ENCODE measurements around the gene PIM3. TPM values are rescaled to one million over a fixed set of nuclear protein-coding genes. Genes with fewer than 3 reads are reported as not detected.

Gene PIM3
- total RNA-seq, 4 donors from 2014 or later: 43.8 to 75.7 (median 52.1) TPM

DNA sequence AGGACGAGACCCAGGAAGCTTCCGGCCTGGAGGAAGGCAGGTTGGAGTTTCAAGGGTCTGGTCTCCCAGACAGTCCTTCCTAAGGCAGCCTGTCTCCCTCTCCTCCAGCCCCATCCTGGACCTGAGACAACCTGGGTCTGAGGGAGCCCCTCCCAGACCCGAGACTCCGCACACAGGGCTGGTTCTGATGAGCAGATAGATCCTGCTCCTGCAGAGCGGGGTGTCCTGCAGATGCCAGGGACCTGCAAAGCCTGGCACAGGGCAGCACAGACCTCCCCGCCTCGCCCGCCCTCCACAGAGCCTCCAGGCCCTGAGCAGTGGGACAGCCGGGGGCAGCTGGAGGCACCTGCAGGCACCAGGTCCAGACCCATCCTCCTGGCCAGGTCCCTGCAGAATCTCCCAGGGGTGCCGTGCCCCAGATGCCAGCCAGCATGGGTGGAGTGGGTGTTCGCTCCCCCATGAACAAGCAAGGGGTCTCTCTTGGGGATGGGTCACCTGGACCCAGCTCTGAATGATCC is 7.8 kb downstream of the PIM3 start:
- peak overlapping the region; percentile 66 to 100 (median 92) for H3K27ac ChIP-seq
- H3K4me1 ChIP-seq: peaks cover 69 to 91% (median 79%) of the 10 kb centered on the region in 3 donors
- H3K9me3 ChIP-seq: no peaks in the 10 kb centered on the region
- no peak overlapping the region for H3K4me3 ChIP-seq
- peaks cover 10 to 27% (median 13%) of the 10 kb centered on the region in 3 donors for H3K36me3 ChIP-seq
- no peaks in the 10 kb centered on the region for H3K27me3 ChIP-seq
- 88 to 94% methylated on average over 2 to 4 of the region's 11 CpGs for WGBS, 2 donors
- no peak for DNase-seq
- TF ChIP-seq POLR2A (IDR thresholded peaks at IDR 0.05): no peak
- TF ChIP-seq, protein P1, sequence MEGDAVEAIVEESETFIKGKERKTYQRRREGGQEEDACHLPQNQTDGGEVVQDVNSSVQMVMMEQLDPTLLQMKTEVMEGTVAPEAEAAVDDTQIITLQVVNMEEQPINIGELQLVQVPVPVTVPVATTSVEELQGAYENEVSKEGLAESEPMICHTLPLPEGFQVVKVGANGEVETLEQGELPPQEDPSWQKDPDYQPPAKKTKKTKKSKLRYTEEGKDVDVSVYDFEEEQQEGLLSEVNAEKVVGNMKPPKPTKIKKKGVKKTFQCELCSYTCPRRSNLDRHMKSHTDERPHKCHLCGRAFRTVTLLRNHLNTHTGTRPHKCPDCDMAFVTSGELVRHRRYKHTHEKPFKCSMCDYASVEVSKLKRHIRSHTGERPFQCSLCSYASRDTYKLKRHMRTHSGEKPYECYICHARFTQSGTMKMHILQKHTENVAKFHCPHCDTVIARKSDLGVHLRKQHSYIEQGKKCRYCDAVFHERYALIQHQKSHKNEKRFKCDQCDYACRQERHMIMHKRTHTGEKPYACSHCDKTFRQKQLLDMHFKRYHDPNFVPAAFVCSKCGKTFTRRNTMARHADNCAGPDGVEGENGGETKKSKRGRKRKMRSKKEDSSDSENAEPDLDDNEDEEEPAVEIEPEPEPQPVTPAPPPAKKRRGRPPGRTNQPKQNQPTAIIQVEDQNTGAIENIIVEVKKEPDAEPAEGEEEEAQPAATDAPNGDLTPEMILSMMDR (IDR thresholded peaks at IDR 0.05): no peak
- intact Hi-C loops (cut with DNase I): no loop called here

DNA sequence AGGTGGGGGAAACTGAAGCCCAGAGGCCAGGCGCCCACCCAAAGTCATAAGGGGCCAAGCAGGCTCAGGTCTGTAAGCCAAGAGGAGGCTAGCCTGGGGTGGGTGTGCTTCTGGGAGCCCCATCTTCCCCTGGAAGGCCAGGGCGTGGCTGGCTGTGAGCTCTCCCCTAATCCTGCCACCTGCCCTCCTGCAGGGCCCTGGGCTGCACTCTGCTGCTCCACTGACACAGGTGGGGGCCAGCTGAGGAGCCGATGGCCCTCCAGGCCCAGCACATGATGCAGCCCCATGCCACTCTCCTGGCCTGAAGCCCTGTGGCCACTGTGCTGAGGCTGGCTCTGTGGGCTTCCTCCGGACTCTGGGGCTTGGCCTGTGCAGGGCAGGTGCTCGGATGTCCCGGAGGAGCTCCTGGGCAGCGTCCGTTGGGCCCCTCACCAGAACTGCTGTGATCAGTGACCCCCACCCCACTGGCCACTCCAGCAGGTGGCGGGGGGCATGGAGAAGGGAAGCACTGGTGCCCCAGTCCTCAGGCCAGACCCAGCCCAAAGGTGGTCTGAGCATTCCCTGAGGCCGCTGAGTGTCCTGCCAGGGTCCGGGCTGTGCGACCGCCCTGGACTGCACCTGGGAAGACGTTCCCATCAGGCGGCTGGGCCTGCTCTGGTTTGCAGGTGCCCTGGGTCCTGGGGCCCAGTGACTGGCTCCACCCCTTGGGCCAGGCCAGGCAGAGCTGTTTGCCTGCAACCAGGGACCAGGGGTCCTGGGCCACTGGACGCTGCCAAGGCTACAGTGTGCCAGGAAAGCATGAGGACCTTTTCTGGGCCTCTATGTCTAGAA is 8.5 kb downstream of the PIM3 start:
- no peak for DNase-seq
- Histone ChIP-seq H3K36me3 (peaks cover 4 to 21% (median 7%) of the 10 kb centered on the region in 3 donors), H3K27ac (peak overlapping the region in 3 of 4 donors; percentile 85 to 100 (median 93)), H3K4me1 (peaks cover 62 to 85% (median 72%) of the 10 kb centered on the region in 3 donors), H3K9me3 (no peaks in the 10 kb centered on the region), H3K4me3 (no peak overlapping the region), H3K27me3 (no peaks in the 10 kb centered on the region)
- intact Hi-C loops (cut with DNase I): no loop called here
- TF ChIP-seq POLR2A (IDR thresholded peaks at IDR 0.05): no peak
- TF ChIP-seq, protein P1 (IDR thresholded peaks at IDR 0.05): no peak
- WGBS, 2 donors: no CpG with 5 or more reads among the region's 16 CpGs

DNA sequence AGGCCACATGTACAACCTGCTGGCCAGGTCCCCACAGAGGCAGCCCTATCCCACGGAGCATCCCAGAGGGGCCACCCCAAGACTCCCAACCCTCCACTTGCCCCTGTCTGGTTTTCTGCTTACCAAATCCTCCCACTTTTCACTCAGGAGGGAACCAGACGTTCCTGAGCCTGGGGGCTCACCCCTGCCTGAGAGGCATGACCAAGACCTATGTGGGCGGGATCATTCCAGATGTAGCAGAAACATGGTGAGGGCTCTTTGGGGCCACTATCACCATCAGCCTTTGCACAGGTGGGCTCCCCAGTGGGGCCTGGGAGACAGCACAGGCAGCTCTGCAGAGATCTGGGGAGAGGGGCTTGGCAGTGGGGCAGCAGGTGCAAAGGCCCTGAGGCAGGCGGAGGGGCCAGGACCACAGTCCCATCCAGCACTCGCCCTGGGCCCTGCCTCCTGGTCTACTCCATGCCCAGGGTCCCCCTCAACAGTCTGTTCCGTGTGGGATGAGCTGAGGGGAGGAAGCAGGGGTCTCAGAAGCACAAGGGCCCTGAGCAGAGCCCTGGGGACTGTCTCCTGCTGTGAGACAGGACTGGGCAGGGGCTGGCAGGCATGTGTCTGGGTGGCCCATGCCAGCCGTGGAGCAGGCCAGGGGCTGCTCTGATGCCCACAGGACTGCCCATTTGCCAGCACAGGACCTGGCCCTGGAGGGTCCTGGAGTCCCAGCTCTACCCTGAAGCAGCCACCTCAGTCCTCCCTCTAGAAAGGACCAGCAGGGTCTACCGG is 9.4 kb downstream of the PIM3 start:
- intact Hi-C loops (cut with DNase I): no loop called here
- TF ChIP-seq POLR2A (IDR thresholded peaks at IDR 0.05): no peak
- TF ChIP-seq, protein P1 (IDR thresholded peaks at IDR 0.05): no peak
- Histone ChIP-seq H3K36me3 (peaks cover 0 to 12% (median 0%) of the 10 kb centered on the region in 3 donors), H3K27me3 (no peaks in the 10 kb centered on the region), H3K27ac (peak overlapping the region; percentile 85 to 100 (median 90)), H3K4me3 (no peak overlapping the region), H3K4me1 (peaks cover 53 to 76% (median 63%) of the 10 kb centered on the region in 3 donors), H3K9me3 (no peaks in the 10 kb centered on the region)
- WGBS, 2 donors: 59 to 60% methylated on average over 1 to 4 of the region's 8 CpGs
- DNase-seq: no peak

DNA sequence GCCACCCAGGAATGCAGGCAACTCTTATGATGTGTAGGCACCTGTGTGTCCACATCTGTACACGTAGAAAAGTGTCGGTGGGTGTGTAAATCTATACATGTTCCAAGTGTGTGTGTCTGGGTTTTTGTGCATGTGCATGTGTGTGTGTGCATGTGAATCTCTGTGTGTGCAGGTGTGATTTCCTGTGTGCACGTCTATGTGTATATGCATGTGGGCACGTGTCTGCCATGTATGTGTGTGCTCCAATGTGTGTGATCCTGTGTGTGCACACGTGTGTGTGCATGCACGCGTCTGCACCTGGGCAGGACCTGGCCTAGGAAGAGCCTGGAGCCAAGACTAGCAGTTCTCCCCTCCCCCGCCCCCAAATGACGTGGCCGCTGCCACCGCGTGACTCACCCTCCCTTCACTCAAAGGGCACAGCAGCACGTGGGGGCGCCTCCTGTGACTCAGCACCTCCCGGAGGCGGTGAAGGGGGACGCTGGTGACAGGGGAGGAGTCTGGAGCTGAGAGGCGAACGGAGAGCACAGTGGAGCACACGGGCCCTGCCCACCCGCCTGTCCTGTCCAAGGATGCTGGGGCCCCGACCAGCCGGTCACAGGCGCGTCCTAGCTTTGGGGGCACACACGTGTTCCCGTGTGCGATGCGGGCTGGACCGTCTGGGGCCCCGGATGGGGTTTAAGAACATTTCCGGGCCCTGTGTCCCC is 10.1 kb downstream of the PIM3 start:
- no peaks in the 10 kb centered on the region for H3K9me3 ChIP-seq
- peak; percentile 82 for DNase-seq
- 7 to 13% methylated on average over 13 to 17 of the region's 32 CpGs for WGBS, 2 donors
- H3K27me3 ChIP-seq: no peaks in the 10 kb centered on the region
- TF ChIP-seq, protein P1 (IDR thresholded peaks at IDR 0.05): no peak
- peak in 3 of 4 donors; percentile 74 to 91 (median 86) for TF ChIP-seq POLR2A (IDR thresholded peaks at IDR 0.05)
- peak overlapping the region; percentile 37 to 71 (median 55) for H3K4me3 ChIP-seq
- H3K27ac ChIP-seq: peak overlapping the region; percentile 85 to 100 (median 90)
- peaks cover 0 to 4% (median 0%) of the 10 kb centered on the region in 3 donors for H3K36me3 ChIP-seq
- intact Hi-C loops (cut with DNase I): no loop called here
- H3K4me1 ChIP-seq: peaks cover 46 to 69% (median 56%) of the 10 kb centered on the region in 3 donors
